Erythroblast (primary cell): ENCODE measurements around the gene ALDH3B2.
"Not testable (repeated sequence)": the region's sequence is repeated elsewhere in the genome, so short reads cannot be mapped to it uniquely, and the experiment has no call there.

ENCODE experiments used
- GATA1 ChIP-seq: IDR thresholded peaks from 2 replicates; pipeline ENCODE4 v1.6.1; 2011; ENCODE audit warnings: low read depth, mild to moderate bottlenecking, control low read depth, low read length, moderate library complexity
- POLR2A ChIP-seq: IDR thresholded peaks from 2 replicates; pipeline ENCODE4 v1.6.1; 2011; ENCODE audit warnings: mild to moderate bottlenecking, low read length

DNA sequence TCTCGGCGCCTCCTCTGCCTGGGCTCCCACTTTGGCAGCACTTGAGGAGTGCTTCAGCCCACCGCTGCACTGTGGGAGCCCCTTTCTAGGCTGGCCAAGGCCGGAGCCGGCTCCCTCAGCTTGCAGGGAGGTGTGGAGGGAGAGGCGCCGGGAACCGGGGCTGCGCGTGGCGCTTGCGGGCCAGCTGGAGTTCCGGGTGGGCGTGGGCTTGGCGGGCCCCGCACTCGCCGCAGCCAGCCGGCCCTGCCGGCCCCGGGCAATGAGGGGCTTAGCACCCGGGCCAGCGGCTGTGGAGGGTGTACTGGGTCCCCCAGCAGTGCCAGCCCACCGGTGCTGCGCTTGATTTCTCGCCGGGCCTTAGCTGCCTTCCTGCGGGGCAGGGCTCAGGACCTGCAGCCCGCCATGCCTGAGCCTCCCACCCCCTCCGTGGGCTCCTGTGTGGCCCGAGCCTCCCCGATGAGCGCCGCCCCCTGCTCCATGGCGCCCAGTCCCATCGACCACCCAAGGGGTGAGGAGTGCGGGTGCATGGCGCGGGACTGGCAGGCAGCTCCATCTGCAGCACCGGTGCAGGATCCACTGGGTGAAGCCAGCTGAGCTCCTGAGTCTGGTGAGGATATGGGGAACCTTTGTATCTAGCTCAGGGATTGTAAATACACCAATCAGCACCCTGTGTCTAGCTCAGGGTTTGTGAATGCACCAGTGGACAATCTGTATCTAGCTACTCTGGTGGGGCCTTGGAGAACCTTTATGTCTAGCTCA, 55.3 kb downstream of the ALDH3B2 start:
- not testable (repeated sequence) for TF ChIP-seq POLR2A, GATA1
